ENCODE measurements around the gene ZCWPW2. TPM values are rescaled to one million over a fixed set of nuclear protein-coding genes. Genes with fewer than 3 reads are reported as not detected.

Gene ZCWPW2
- total RNA-seq, 3 donors from 2014 or later (not counting 1 experiment from before 2014, with no cell fraction given): 0.43 TPM; not detected in 2

GRCh38 chr3:28326458-28326926 is 22.0 kb upstream of the ZCWPW2 start:
- H3K27ac ChIP-seq (ENCODE audit: low read length): peak overlapping the region; percentile 49
- TF ChIP-seq CTCF (IDR thresholded peaks at IDR 0.05): no peak
- peaks cover 39 to 47% of the 10 kb centered on the region in 2 donors for H3K4me1 Mint-ChIP-seq

DNA sequence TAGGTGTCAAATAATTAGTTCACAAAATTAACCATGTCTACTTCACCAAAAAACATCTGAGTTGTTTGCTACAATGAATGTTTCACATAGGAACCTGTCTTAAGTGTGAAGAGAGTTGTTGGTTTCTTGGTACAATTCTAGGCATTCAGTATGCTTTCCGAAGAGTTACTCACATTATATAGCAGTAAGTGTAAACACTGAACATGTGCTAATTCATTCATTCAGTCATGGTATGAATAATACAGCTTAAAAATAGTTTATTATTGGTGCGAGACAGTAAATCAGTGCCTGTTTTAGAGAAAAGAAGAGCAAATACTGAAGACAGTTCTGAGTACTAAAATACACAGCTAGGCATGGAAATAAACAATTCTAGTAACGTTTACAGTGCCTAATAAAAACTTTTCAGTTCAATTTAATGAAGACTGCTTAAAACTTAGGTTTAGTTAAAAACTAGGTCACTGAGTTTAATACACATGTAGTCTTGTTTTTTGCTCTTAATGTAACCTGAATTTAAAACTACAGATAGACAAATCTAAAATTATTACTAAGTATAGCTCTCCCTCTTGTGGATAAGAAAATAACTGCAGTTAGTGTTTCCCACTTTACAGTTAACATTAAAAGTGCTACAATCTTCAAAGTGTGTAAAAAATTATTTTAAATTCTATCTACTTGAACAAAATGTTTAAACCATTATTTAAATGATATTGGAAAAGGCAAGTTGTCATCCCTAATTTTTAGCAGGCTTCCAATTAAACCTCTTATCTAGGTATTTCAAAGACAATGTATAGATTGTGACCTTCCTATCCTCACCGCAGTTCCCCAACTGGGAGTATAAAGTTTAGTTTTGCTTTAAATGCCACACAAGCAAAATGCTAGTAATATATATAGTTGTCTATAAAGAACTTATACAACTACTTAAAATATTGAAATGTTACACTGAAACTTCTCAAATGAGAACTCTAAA is 20.1 kb upstream of the ZCWPW2 start:
- peak; percentile 90 for TF ChIP-seq CTCF (IDR thresholded peaks at IDR 0.05)
- whole genome bisulfite sequencing (ENCODE audit: insufficient coverage): 40% methylated on average over 1 of the region's 4 CpGs
- H3K27me3 Mint-ChIP-seq (ENCODE audit: low read depth in 2 of 2): no peaks in the 10 kb centered on the region
- H3K4me3 ChIP-seq (ENCODE audit: low read length): no peak overlapping the region
- peak overlapping the region; percentile 50 for H3K4me3 Mint-ChIP-seq
- H3K9me3 Mint-ChIP-seq: no peaks in the 10 kb centered on the region
- peaks cover 36 to 44% of the 10 kb centered on the region in 2 donors for H3K4me1 Mint-ChIP-seq
- H3K36me3 ChIP-seq (ENCODE audit: control insufficient read depth, insufficient read depth, low read length): peaks cover 11% of the 10 kb centered on the region
- ATAC-seq: peak; percentile 30 to 58 (median 34)
- H3K27me3 ChIP-seq (ENCODE audit: control insufficient read depth, insufficient read depth, low read length): no peaks in the 10 kb centered on the region
- H3K27ac ChIP-seq (ENCODE audit: low read length): no peak overlapping the region
- H3K9me3 ChIP-seq (ENCODE audit: control insufficient read depth, insufficient read depth, low read length): no peaks in the 10 kb centered on the region
- peak overlapping the region; percentile 59 to 79 for H3K27ac Mint-ChIP-seq
- no peaks in the 10 kb centered on the region for H3K4me1 ChIP-seq (ENCODE audit: control insufficient read depth, insufficient read depth, low read length)
- intact Hi-C loops (cut with micrococcal nuclease): loop anchor here (1.0 to 5.0 kb wide), 5 partner anchors 11 to 972 kb away; no protein-coding TSS in a partner anchor
- peak in 1 of 2 donors; percentile 74 for DNase-seq
- H3K36me3 Mint-ChIP-seq: peaks cover 8% of the 10 kb centered on the region

More at GRCh38 chr3:28326458-28326926, 22.0 kb upstream of the ZCWPW2 start:
- Mint-ChIP-seq H3K9me3 (no peaks in the 10 kb centered on the region), H3K27me3 (ENCODE audit: low read depth in 2 of 2) (no peaks in the 10 kb centered on the region), H3K36me3 (peaks cover 11% of the 10 kb centered on the region), H3K27ac (peak overlapping the region; percentile 79 to 89), H3K4me3 (peak overlapping the region; percentile 73)
- H3K4me3 ChIP-seq (ENCODE audit: low read length): no peak overlapping the region
- ATAC-seq (peak; percentile 84 to 94 (median 93)), DNase-seq (peak in 1 of 2 donors; percentile 77)
- 22% methylated on average over 2 of the region's 2 CpGs for WGBS (ENCODE audit: insufficient coverage)
- peaks cover 20% of the 10 kb centered on the region for H3K36me3 ChIP-seq (ENCODE audit: control insufficient read depth, insufficient read depth, low read length)
- H3K4me1 ChIP-seq (ENCODE audit: control insufficient read depth, insufficient read depth, low read length): no peaks in the 10 kb centered on the region
- no peaks in the 10 kb centered on the region for H3K27me3 ChIP-seq (ENCODE audit: control insufficient read depth, insufficient read depth, low read length)
- intact Hi-C loops (cut with micrococcal nuclease): loop anchor here (1.0 to 5.0 kb wide), 5 partner anchors 22 to 465 kb away; partner anchors contain the start of genes AZI2 and ZCWPW2
- no peaks in the 10 kb centered on the region for H3K9me3 ChIP-seq (ENCODE audit: control insufficient read depth, insufficient read depth, low read length)

GRCh38 chr3:28334552-28334951 is 14.0 kb upstream of the ZCWPW2 start:
- Histone ChIP-seq H3K4me3 (ENCODE audit: low read length) (no peak overlapping the region), H3K9me3 (ENCODE audit: control insufficient read depth, insufficient read depth, low read length) (no peaks in the 10 kb centered on the region), H3K27me3 (ENCODE audit: control insufficient read depth, insufficient read depth, low read length) (no peaks in the 10 kb centered on the region), H3K4me1 (ENCODE audit: control insufficient read depth, insufficient read depth, low read length) (no peaks in the 10 kb centered on the region), H3K36me3 (ENCODE audit: control insufficient read depth, insufficient read depth, low read length) (peaks cover 23% of the 10 kb centered on the region), H3K27ac (ENCODE audit: low read length) (no peak overlapping the region)
- H3K4me3 Mint-ChIP-seq: no peak overlapping the region
- no peak for ATAC-seq
- peak overlapping the region in 1 of 2 donors; percentile 45 for H3K27ac Mint-ChIP-seq
- no peaks in the 10 kb centered on the region for H3K9me3 Mint-ChIP-seq
- no peaks in the 10 kb centered on the region for H3K36me3 Mint-ChIP-seq
- no peak for DNase-seq
- no peaks in the 10 kb centered on the region for H3K27me3 Mint-ChIP-seq (ENCODE audit: low read depth in 2 of 2)
- H3K4me1 Mint-ChIP-seq: peaks cover 0 to 6% of the 10 kb centered on the region in 2 donors
- peak; percentile 37 for TF ChIP-seq CTCF (IDR thresholded peaks at IDR 0.05)
- intact Hi-C loops (cut with micrococcal nuclease): loop anchor here (5.0 kb wide), 2 partner anchors 1022 to 1202 kb away; no protein-coding TSS in a partner anchor

Measured in natural killer cell (primary cell).